ENCODE results near the gene HBD.

HBD gene

GRCh38 chr11:5277807-5278382 is 43.6 kb upstream of the HBD start:
- H3K4me3 ChIP-seq (ENCODE audit: low read depth, low read length), result no peak overlapping the region

GRCh38 chr11:5276697-5277096 is 42.4 kb upstream of the HBD start:
- TF ChIP-seq CTCF (IDR thresholded peaks at IDR 0.05; ENCODE audit: borderline replicate concordance, insufficient read depth, low read depth, low read length), result no peak

More at GRCh38 chr11:5277807-5278382, 43.6 kb upstream of the HBD start:
- no peak for TF ChIP-seq CTCF (IDR thresholded peaks at IDR 0.05; ENCODE audit: borderline replicate concordance, insufficient read depth, low read depth, low read length)

GRCh38 chr11:5275369-5276110 is 41.3 kb upstream of the HBD start:
- no peak for TF ChIP-seq CTCF (IDR thresholded peaks at IDR 0.05; ENCODE audit: borderline replicate concordance, insufficient read depth, low read depth, low read length)

More at GRCh38 chr11:5276697-5277096, 42.4 kb upstream of the HBD start:
- H3K4me3 ChIP-seq (ENCODE audit: low read depth, low read length), result no peak overlapping the region

GRCh38 chr11:5274395-5274794 is 40.1 kb upstream of the HBD start:
- H3K4me3 ChIP-seq (ENCODE audit: low read depth, low read length), result no peak overlapping the region
- TF ChIP-seq CTCF (IDR thresholded peaks at IDR 0.05; ENCODE audit: borderline replicate concordance, insufficient read depth, low read depth, low read length), result no peak

More at GRCh38 chr11:5275369-5276110, 41.3 kb upstream of the HBD start:
- no peak overlapping the region for H3K4me3 ChIP-seq (ENCODE audit: low read depth, low read length)

- TF ChIP-seq CTCF (IDR thresholded peaks at IDR 0.05; ENCODE audit: borderline replicate concordance, insufficient read depth, low read depth, low read length), result no peak
- H3K4me3 ChIP-seq (ENCODE audit: low read depth, low read length), result no peak overlapping the region
These were observed 38.2 kb upstream of the HBD start for GRCh38 chr11:5272395-5273017.

GRCh38 chr11:5269715-5270147 is 35.4 kb upstream of the HBD start, which contains the start of gene HBE1:
Gene HBE1 (minus strand): TSS chr11:5269945. CDS start chr11:5269890, 55 bp downstream.
- H3K4me3 ChIP-seq (ENCODE audit: low read depth, low read length), result no peak within 1 kb of the TSS
- no peak for TF ChIP-seq CTCF (IDR thresholded peaks at IDR 0.05; ENCODE audit: borderline replicate concordance, insufficient read depth, low read depth, low read length)
